22Rv1 (cell line): Measurements from ENCODE around the gene GFRA4.

ENCODE experiments used
- H3K27ac ChIP-seq: fragments of 450-650 bp; 2 replicates; pipeline ENCODE4 v1.5.1; 2017
- CTCF ChIP-seq: fragments of 450-650 bp; IDR thresholded peaks from 2 replicates; pipeline ENCODE4 v1.5.1; 2017; ENCODE audit warnings: mild to moderate bottlenecking
- ZFX ChIP-seq: fragments of 450-650 bp; IDR thresholded peaks from 2 replicates; pipeline ENCODE4 v1.6.1; 2017; ENCODE audit warnings: antibody characterized with exemption, borderline replicate concordance

GFRA4 gene

GRCh38 chr20:3661814-3662665 is 1.2 kb downstream of the GFRA4 start:
- TF ChIP-seq ZFX (no peak), CTCF (no peak)

GRCh38 chr20:3661060-3661813 is 2.0 kb downstream of the GFRA4 start:
- TF ChIP-seq ZFX (no peak), CTCF (no peak)
- no peak overlapping the region for H3K27ac ChIP-seq

More at GRCh38 chr20:3661814-3662665, 1.2 kb downstream of the GFRA4 start:
- no peak overlapping the region for H3K27ac ChIP-seq

GRCh38 chr20:3660262-3661059 is 2.7 kb downstream of the GFRA4 start:
- TF ChIP-seq CTCF (no peak), ZFX (no peak)

DNA sequence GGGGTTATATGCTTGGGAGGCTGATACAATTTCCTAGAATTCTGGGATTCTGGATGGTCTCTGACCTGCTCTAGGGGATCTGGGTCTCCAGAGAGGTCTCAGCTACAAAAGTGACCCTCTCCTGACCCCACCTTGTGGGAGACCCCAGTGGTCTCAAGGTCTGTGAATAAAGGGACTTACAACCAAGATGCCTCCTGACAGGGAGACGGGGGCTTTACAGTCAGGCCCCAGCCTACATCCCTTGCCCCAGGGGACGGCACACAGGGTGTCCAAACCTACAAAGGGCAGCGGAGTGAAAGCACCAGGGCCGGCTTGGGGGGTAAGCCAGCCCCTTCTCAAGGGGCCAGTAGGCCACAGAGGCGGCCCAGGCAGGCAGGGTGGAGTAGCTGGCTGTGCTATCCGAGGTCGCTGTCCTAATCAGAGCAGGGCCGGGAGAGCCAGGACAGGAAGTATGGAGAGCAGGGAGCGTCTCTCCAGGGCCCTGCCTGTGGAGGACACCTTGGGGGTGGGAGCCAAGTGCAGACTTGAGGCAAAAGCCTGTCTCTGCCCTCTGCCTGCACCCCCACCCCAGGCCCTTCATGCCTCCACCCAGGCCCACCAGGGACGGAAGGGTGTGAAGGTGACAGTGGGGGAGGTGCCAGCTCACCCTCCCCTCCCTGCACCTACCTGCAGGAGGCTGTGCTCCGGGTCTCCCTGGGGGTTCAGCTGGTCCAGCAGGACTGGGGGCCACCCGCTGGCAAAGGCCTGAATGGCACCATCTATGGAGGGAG is 3.5 kb downstream of the GFRA4 start:
- no peak overlapping the region for H3K27ac ChIP-seq
- TF ChIP-seq CTCF (no peak), ZFX (no peak)

More at GRCh38 chr20:3660262-3661059, 2.7 kb downstream of the GFRA4 start:
- no peak overlapping the region for H3K27ac ChIP-seq

GRCh38 chr20:3658716-3659491 is 4.3 kb downstream of the GFRA4 start:
- TF ChIP-seq CTCF (no peak), ZFX (no peak)

More at GRCh38 chr20:3658716-3659491, 4.3 kb downstream of the GFRA4 start:
- no peak overlapping the region for H3K27ac ChIP-seq
